Neural cell (in vitro differentiated cells): ENCODE results near the gene ZNF235. TPM values are rescaled to one million over a fixed set of nuclear protein-coding genes. Genes with fewer than 3 reads are reported as not detected.

Experiments
- H2AFZ ChIP-seq: fragments of 200-600, 300-800 bp; sonication (generic), shearing (Covaris generic); 2 replicates; pipeline ENCODE4 v1.6.0; 2014; ENCODE audit warnings: low read depth, mild to moderate bottlenecking, antibody characterized with exemption, low read length, moderate library complexity
- H3F3A ChIP-seq: fragments of 200-600 bp; shearing (Covaris generic); 2 replicates; pipeline ENCODE4 v1.6.1; 2016; ENCODE audit warnings: mild to moderate bottlenecking, moderate library complexity, mixed read lengths, antibody characterized with exemption, low read length; ENCODE audit not compliant: insufficient read depth, poor library complexity, severe bottlenecking
- H3K27ac ChIP-seq: fragments of 200-600, 300-800 bp; sonication (generic), shearing (Covaris generic); 2 replicates; pipeline ENCODE4 v1.5.1; 2014; ENCODE audit warnings: mild to moderate bottlenecking, low read length, moderate library complexity
- H3K27me3 ChIP-seq: fragments of 300-800, 200-600 bp; sonication (generic), shearing (Covaris generic); 2 replicates; pipeline ENCODE4 v1.6.0; 2014; ENCODE audit warnings: mild to moderate bottlenecking, low read depth, low read length, moderate library complexity; ENCODE audit not compliant: insufficient read depth
- H3K36me3 ChIP-seq: fragments of 300-800, 200-600 bp; sonication (generic), shearing (Covaris generic); 2 replicates; pipeline ENCODE4 v1.5.1; 2014; ENCODE audit warnings: mild to moderate bottlenecking, antibody characterized with exemption, low read length, moderate library complexity; ENCODE audit not compliant: insufficient read depth
- H3K4me2 ChIP-seq: fragments of 300-800, 200-600 bp; sonication (generic), shearing (Covaris generic); 2 replicates; pipeline ENCODE4 v1.6.0; 2014; ENCODE audit warnings: mild to moderate bottlenecking, low read length
- H3K4me3 ChIP-seq: fragments of 300-800, 200-600 bp; sonication (generic), shearing (Covaris generic); 2 replicates; pipeline ENCODE4 v1.5.1; 2014; ENCODE audit warnings: mild to moderate bottlenecking, low read length, moderate library complexity
- H3K79me2 ChIP-seq: fragments of 200-600 bp; shearing (Covaris generic); replicated peaks from 2 replicates; pipeline ENCODE4 v1.6.0; 2014; ENCODE audit warnings: mild to moderate bottlenecking, low read length, moderate library complexity; ENCODE audit not compliant: insufficient read depth
- H3K9ac ChIP-seq: fragments of 300-800, 200-600 bp; sonication (generic), shearing (Covaris generic); 2 replicates; pipeline ENCODE4 v1.6.1; 2016; ENCODE audit warnings: mild to moderate bottlenecking, low read length, mixed read lengths
- H3K9me2 ChIP-seq: fragments of 200-600 bp; shearing (Covaris generic); 2 replicates; pipeline ENCODE4 v1.6.1; 2016; ENCODE audit warnings: mild to moderate bottlenecking, low read length, mixed read lengths; ENCODE audit not compliant: insufficient read depth
- H3K9me3 ChIP-seq: fragments of 200-600, 300-800 bp; sonication (generic), shearing (Covaris generic); 2 replicates; pipeline ENCODE4 v1.6.1; 2016; ENCODE audit warnings: mild to moderate bottlenecking, mixed run types, low read length, moderate library complexity, mixed read lengths
- H4K20me1 ChIP-seq: fragments of 200-600 bp; shearing (Covaris generic); 2 replicates; pipeline ENCODE4 v1.6.1; 2016; ENCODE audit warnings: mild to moderate bottlenecking, mixed run types; ENCODE audit not compliant: insufficient read depth
- CTCF ChIP-seq: fragments of 450-650 bp; IDR thresholded peaks from 2 replicates; pipeline ENCODE4 v1.5.1; 2014; ENCODE audit warnings: antibody characterized with exemption, mild to moderate bottlenecking, moderate library complexity; ENCODE audit not compliant: poor library complexity, severe bottlenecking
- EP300 ChIP-seq: fragments of 450-650 bp; conservative IDR thresholded peaks from 2 replicates; pipeline ENCODE4 v1.6.1; 2014; ENCODE audit warnings: antibody characterized with exemption, mild to moderate bottlenecking, moderate library complexity; ENCODE audit not compliant: poor library complexity, severe bottlenecking
- EZH2 ChIP-seq: fragments of 200-600, 300-800 bp; shearing (Covaris generic), sonication (generic); IDR thresholded peaks from 2 replicates; pipeline ENCODE4 v1.6.1; 2014; ENCODE audit warnings: antibody characterized with exemption, low read length, borderline replicate concordance, mild to moderate bottlenecking; ENCODE audit not compliant: insufficient read depth, poor library complexity, severe bottlenecking
- MXI1 ChIP-seq: fragments of 450-650 bp; conservative IDR thresholded peaks from 2 replicates; pipeline ENCODE4 v1.6.1; 2014; ENCODE audit warnings: antibody characterized with exemption, mild to moderate bottlenecking; ENCODE audit not compliant: poor library complexity, severe bottlenecking
- POLR2AphosphoS5 ChIP-seq: IDR thresholded peaks from 2 replicates; pipeline ENCODE4 v1.6.1; 2012
- RAD21 ChIP-seq: fragments of 450-650 bp; conservative IDR thresholded peaks from 2 replicates; pipeline ENCODE4 v1.6.1; 2014; ENCODE audit warnings: antibody characterized with exemption, mild to moderate bottlenecking, moderate library complexity
- REST ChIP-seq: IDR thresholded peaks from 2 replicates; pipeline ENCODE4 v1.6.1; 2012; ENCODE audit warnings: borderline replicate concordance
- SMC3 ChIP-seq: fragments of 450-650 bp; conservative IDR thresholded peaks from 2 replicates; pipeline ENCODE4 v1.6.1; 2014; ENCODE audit warnings: antibody characterized with exemption, mild to moderate bottlenecking, moderate library complexity; ENCODE audit not compliant: poor library complexity
- TAF1 ChIP-seq: IDR thresholded peaks from 2 replicates; pipeline ENCODE4 v1.6.1; 2012; ENCODE audit warnings: low read depth
- polyA plus RNA-seq: library from polyadenylated mRNA; depleted of rRNA; stranded (reverse); fragments of >200 nt; gene quantifications from 2 replicates; pipeline ENCODE4 v1.2.3, GENCODE V29; 2014

ZNF235 gene
- polyA plus RNA-seq, 1 donor from 2014 or later, result 12.6 TPM

DNA sequence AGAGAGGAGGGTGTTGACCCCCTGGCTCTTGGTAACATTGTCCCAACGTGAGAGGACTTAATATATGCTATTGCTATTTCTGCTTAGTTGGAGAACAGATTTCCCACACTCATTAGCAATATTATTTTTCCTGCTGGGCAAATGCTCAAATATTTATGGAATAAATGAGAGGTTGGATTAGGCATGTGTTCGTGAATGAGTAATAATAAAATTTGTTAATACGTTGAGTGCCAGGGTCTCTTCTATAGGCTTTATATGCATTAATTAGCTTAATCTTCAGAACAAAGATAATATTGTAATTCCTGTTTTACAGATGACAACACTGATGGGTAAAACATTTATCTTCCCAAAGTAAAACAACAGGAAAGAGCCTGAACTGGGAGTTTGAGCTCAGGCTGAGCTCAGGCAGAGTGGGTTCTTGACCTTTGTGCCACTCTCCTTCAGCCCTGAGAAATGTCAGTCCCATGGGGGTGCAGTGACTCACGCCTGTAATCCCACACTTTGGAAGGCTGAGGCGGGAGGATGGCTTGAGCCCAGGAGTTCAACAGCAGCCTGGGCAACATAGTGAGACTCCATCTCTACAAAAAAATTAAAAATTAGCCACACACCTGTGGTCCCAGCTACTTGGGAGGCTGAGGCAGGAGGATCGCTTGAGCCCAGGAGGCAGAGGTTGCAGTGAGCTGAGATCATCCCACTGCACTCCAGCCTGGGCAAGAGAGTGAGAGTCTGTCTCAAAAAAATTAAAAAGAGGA lies 44.0 kb downstream of the ZNF235 start:
- Histone ChIP-seq H3K9ac (peak overlapping the region; percentile 54), H3K36me3 (no peaks in the 10 kb centered on the region), H3F3A (no peaks in the 10 kb centered on the region), H3K4me3 (peak overlapping the region; percentile 68), H3K27me3 (no peaks in the 10 kb centered on the region), H4K20me1 (no peaks in the 10 kb centered on the region), H2AFZ (no peak overlapping the region), H3K79me2 (no peaks in the 10 kb centered on the region), H3K9me3 (no peaks in the 10 kb centered on the region), H3K4me2 (peak overlapping the region; percentile 48), H3K27ac (no peak overlapping the region), H3K9me2 (no peaks in the 10 kb centered on the region)
- no peak for TF ChIP-seq EZH2
- no peak for TF ChIP-seq SMC3
- no peak for TF ChIP-seq POLR2AphosphoS5
- no peak for TF ChIP-seq EP300
- no peak for TF ChIP-seq CTCF
- no peak for TF ChIP-seq RAD21
- no peak for TF ChIP-seq REST
- no peak for TF ChIP-seq MXI1
- no peak for TF ChIP-seq TAF1

DNA sequence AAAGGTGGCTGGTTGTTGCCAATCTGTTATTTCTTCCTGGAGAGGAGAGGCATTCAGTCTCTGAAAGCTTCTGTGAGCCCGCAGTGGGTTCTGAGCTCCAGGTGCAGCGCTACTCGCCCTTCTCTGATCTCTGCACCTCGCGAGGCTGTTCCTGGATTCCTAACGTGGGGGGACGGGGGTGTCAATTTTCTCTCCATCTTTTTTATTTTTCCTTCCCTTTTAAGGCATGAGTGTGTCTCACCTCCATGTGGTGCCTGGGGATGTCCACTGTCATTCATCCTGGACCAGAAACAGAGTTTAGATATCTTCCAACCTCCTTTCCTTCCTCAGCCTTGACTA lies 44.5 kb downstream of the ZNF235 start:
- peak overlapping the region; percentile 54 for H3K9ac ChIP-seq
- peak overlapping the region; percentile 68 for H3K4me3 ChIP-seq
- no peaks in the 10 kb centered on the region for H3K79me2 ChIP-seq
- no peaks in the 10 kb centered on the region for H3K27me3 ChIP-seq
- H3K27ac ChIP-seq, result peak overlapping the region; percentile 35
- no peaks in the 10 kb centered on the region for H3F3A ChIP-seq
- TF ChIP-seq MXI1 (no peak), EP300 (no peak), TAF1 (no peak), CTCF (no peak), RAD21 (no peak), POLR2AphosphoS5 (no peak), EZH2 (no peak), REST (no peak), SMC3 (no peak)
- H4K20me1 ChIP-seq, result no peaks in the 10 kb centered on the region
- H2AFZ ChIP-seq, result no peak overlapping the region
- no peaks in the 10 kb centered on the region for H3K9me2 ChIP-seq
- no peaks in the 10 kb centered on the region for H3K36me3 ChIP-seq
- H3K9me3 ChIP-seq, result no peaks in the 10 kb centered on the region
- H3K4me2 ChIP-seq, result peak overlapping the region; percentile 48
